Measurements from ENCODE around the gene CRLF3. TPM values are rescaled to one million over a fixed set of nuclear protein-coding genes. Genes with fewer than 3 reads are reported as not detected.
"Not testable (repeated sequence)": the region's sequence is repeated elsewhere in the genome, so short reads cannot be mapped to it uniquely, and the experiment has no call there.

The CRLF3 gene
- total and polyA plus RNA-seq, 7 donors, result 7.2 to 17.4 (median 10.8) TPM

- intact Hi-C loops (cut with DNase I), result no loop called here
- WGBS, 2 donors, result 94% methylated on average over 7 of the region's 7 CpGs
- peaks cover 0 to 6% (median 0%) of the 10 kb centered on the region in 4 donors for H3K4me1 ChIP-seq
These were observed 8.3 kb downstream of the CRLF3 start for GRCh38 chr17:30816165-30816564.

GRCh38 chr17:30814860-30815259 lies 9.6 kb downstream of the CRLF3 start:
- H3K27ac ChIP-seq; H3K27me3 ChIP-seq; H3K4me1 ChIP-seq; H3K9me3 ChIP-seq; H3K4me3 ChIP-seq; H3K36me3 ChIP-seq; intact Hi-C loops (cut with DNase I): not testable (repeated sequence)
- DNase-seq, result peak; percentile 56
- 92 to 96% methylated on average over 9 of the region's 9 CpGs for WGBS, 2 donors

More at GRCh38 chr17:30816165-30816564, 8.3 kb downstream of the CRLF3 start:
- DNase-seq, result no peak
- Histone ChIP-seq H3K9me3 (no peaks in the 10 kb centered on the region), H3K36me3 (no peaks in the 10 kb centered on the region), H3K4me3 (no peak overlapping the region), H3K27ac (no peak overlapping the region), H3K27me3 (no peaks in the 10 kb centered on the region)
- TF ChIP-seq POLR2A (IDR thresholded peaks at IDR 0.05) (no peak), EP300 (IDR thresholded peaks at IDR 0.05) (no peak), POLR2AphosphoS5 (IDR thresholded peaks at IDR 0.05) (no peak), CTCF (IDR thresholded peaks at IDR 0.05) (no peak)

- not testable (repeated sequence) for H3K4me3 ChIP-seq
- 91 to 93% methylated on average over 12 of the region's 12 CpGs for WGBS, 2 donors
These were observed 10.3 kb downstream of the CRLF3 start for GRCh38 chr17:30814236-30814635.

GRCh38 chr17:30812218-30813177 lies 12.0 kb downstream of the CRLF3 start:
- 53 to 61% methylated on average over 5 of the region's 5 CpGs for WGBS, 2 donors
- TF ChIP-seq EP300 (IDR thresholded peaks at IDR 0.05) (no peak), POLR2A (IDR thresholded peaks at IDR 0.05) (no peak), CTCF (IDR thresholded peaks at IDR 0.05) (no peak), POLR2AphosphoS5 (IDR thresholded peaks at IDR 0.05) (no peak)
- no peak overlapping the region for H3K4me3 ChIP-seq
- intact Hi-C loops (cut with DNase I), result no loop called here
- H3K9me3 ChIP-seq, result no peaks in the 10 kb centered on the region
- H3K36me3 ChIP-seq, result no peaks in the 10 kb centered on the region
- H3K4me1 ChIP-seq, result peaks cover 0 to 6% (median 0%) of the 10 kb centered on the region in 4 donors
- H3K27ac ChIP-seq, result no peak overlapping the region
- DNase-seq, result no peak
- no peaks in the 10 kb centered on the region for H3K27me3 ChIP-seq

More at GRCh38 chr17:30814236-30814635, 10.3 kb downstream of the CRLF3 start:
- H3K9me3 ChIP-seq; H3K27me3 ChIP-seq; intact Hi-C loops (cut with DNase I); H3K27ac ChIP-seq; DNase-seq; H3K36me3 ChIP-seq; H3K4me1 ChIP-seq: not testable (repeated sequence)

- no peak for TF ChIP-seq EP300 (IDR thresholded peaks at IDR 0.05)
- no peak for TF ChIP-seq POLR2A (IDR thresholded peaks at IDR 0.05)
- no peak for TF ChIP-seq CTCF (IDR thresholded peaks at IDR 0.05)
- TF ChIP-seq POLR2AphosphoS5 (IDR thresholded peaks at IDR 0.05), result no peak
- WGBS, 2 donors, result 87 to 94% methylated on average over 6 of the region's 6 CpGs
- Histone ChIP-seq H3K9me3 (no peaks in the 10 kb centered on the region), H3K4me1 (peaks cover 0 to 6% (median 0%) of the 10 kb centered on the region in 4 donors), H3K36me3 (no peaks in the 10 kb centered on the region), H3K4me3 (no peak overlapping the region), H3K27me3 (no peaks in the 10 kb centered on the region), H3K27ac (no peak overlapping the region)
- intact Hi-C loops (cut with DNase I), result no loop called here
- no peak for DNase-seq
These were observed 14.6 kb downstream of the CRLF3 start for GRCh38 chr17:30809867-30810266.
